ENCODE data around the gene SFRP5. TPM values are rescaled to one million over a fixed set of nuclear protein-coding genes. Genes with fewer than 3 reads are reported as not detected.

SFRP5 gene
- total RNA-seq, 1 donor from 2014 or later = 8.7 TPM

DNA sequence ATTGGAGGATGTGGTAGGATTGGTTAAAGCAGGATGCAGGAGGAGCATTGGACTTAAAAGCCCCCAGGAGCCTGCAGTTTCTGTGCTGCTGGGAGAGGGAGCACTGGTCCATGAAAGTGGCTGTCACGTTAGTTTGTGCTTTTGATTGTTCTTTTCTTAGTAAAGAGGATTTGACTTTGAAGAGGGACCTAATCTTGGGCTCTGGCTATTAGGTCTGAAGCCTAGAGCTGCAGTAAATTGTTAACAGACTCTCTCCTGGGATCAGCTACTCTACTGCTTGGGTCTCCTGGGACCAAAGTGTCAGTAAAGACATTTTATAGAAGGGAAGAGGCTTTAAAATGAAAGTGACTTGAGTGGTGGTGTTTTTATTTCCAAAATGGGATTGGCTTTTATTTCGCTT, 31.2 kb downstream of the SFRP5 start:
- intact Hi-C loops (cut with micrococcal nuclease) = no loop called here
- peaks cover 41% of the 10 kb centered on the region for H3K4me1 ChIP-seq
- TF ChIP-seq, protein P1, sequence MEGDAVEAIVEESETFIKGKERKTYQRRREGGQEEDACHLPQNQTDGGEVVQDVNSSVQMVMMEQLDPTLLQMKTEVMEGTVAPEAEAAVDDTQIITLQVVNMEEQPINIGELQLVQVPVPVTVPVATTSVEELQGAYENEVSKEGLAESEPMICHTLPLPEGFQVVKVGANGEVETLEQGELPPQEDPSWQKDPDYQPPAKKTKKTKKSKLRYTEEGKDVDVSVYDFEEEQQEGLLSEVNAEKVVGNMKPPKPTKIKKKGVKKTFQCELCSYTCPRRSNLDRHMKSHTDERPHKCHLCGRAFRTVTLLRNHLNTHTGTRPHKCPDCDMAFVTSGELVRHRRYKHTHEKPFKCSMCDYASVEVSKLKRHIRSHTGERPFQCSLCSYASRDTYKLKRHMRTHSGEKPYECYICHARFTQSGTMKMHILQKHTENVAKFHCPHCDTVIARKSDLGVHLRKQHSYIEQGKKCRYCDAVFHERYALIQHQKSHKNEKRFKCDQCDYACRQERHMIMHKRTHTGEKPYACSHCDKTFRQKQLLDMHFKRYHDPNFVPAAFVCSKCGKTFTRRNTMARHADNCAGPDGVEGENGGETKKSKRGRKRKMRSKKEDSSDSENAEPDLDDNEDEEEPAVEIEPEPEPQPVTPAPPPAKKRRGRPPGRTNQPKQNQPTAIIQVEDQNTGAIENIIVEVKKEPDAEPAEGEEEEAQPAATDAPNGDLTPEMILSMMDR (IDR thresholded peaks at IDR 0.05; ENCODE audit: borderline replicate concordance) = no peak
- no peak overlapping the region for H3K27ac ChIP-seq (replicated peaks)
- H3K4me3 ChIP-seq = no peak overlapping the region
- H3K27me3 ChIP-seq (ENCODE audit: low read depth) = no peaks in the 10 kb centered on the region
- no peak for DNase-seq
- no peaks in the 10 kb centered on the region for H3K9me3 ChIP-seq (replicated peaks)
- peaks cover 33% of the 10 kb centered on the region for H3K36me3 ChIP-seq

DNA sequence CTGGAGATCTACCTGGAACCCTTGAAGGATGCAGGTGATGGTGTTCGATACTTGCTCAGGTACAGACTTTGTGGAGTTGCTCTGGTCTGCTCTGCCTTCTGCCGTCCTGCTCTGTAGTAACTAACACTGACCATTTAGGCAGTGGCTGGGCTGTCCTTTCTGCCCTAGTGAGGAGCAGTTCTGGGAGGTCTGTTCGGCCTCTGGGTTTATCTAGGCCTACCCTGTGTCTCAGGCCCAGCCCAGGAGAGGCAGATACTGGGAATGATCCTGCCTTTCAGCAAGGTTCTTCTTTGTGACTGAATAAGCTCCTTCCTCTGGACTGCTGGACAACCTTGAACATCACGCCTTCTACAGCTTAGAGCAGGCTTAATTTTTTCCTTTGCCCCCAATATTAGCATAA, 33.2 kb downstream of the SFRP5 start:
- Histone ChIP-seq H3K4me3 (peak overlapping the region; percentile 92), H3K9me3 (replicated peaks) (no peaks in the 10 kb centered on the region), H3K27me3 (ENCODE audit: low read depth) (no peaks in the 10 kb centered on the region), H3K4me1 (peaks cover 33% of the 10 kb centered on the region), H3K27ac (replicated peaks) (no peak overlapping the region), H3K36me3 (peaks cover 16% of the 10 kb centered on the region)
- DNase-seq = no peak
- intact Hi-C loops (cut with micrococcal nuclease) = loop anchor here (10.0 kb wide), 1 partner anchor 54 kb away; the partner anchor contains the start of gene AVPI1
- TF ChIP-seq, protein P1 (IDR thresholded peaks at IDR 0.05; ENCODE audit: borderline replicate concordance) = no peak

DNA sequence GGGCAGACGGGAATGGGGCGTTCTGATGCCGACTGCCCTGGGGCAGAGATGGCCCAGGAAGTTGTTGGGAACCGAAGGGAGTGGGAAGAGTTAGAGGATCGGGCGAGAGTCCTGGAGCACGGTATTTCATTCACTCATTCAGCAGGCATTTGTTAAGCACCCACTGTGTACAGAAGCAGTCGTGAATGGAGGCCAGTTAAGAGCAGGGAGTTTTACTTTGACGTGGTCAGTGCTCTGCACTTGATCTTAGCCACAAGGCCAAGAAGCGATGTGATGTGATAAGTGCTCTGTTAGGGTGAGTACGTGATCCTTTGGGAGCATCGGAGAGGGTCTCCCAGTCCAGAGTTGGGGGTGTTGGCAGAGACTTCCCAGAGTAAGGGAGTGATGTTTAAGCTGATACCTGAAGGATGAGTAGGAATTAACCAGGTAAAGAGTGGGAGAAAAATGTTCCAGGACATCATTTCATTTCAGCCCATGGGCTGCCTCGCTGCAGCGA, 34.0 kb downstream of the SFRP5 start:
- Histone ChIP-seq H3K4me1 (peaks cover 25% of the 10 kb centered on the region), H3K27me3 (ENCODE audit: low read depth) (no peaks in the 10 kb centered on the region), H3K27ac (replicated peaks) (peak overlapping the region; percentile 88), H3K4me3 (peak overlapping the region; percentile 92), H3K36me3 (peaks cover 10% of the 10 kb centered on the region), H3K9me3 (replicated peaks) (no peaks in the 10 kb centered on the region)
- no peak for DNase-seq
- TF ChIP-seq, protein P1 (IDR thresholded peaks at IDR 0.05; ENCODE audit: borderline replicate concordance) = no peak
- intact Hi-C loops (cut with micrococcal nuclease) = loop anchor here (10.0 kb wide), 1 partner anchor 53 kb away; the partner anchor contains the start of gene AVPI1

DNA sequence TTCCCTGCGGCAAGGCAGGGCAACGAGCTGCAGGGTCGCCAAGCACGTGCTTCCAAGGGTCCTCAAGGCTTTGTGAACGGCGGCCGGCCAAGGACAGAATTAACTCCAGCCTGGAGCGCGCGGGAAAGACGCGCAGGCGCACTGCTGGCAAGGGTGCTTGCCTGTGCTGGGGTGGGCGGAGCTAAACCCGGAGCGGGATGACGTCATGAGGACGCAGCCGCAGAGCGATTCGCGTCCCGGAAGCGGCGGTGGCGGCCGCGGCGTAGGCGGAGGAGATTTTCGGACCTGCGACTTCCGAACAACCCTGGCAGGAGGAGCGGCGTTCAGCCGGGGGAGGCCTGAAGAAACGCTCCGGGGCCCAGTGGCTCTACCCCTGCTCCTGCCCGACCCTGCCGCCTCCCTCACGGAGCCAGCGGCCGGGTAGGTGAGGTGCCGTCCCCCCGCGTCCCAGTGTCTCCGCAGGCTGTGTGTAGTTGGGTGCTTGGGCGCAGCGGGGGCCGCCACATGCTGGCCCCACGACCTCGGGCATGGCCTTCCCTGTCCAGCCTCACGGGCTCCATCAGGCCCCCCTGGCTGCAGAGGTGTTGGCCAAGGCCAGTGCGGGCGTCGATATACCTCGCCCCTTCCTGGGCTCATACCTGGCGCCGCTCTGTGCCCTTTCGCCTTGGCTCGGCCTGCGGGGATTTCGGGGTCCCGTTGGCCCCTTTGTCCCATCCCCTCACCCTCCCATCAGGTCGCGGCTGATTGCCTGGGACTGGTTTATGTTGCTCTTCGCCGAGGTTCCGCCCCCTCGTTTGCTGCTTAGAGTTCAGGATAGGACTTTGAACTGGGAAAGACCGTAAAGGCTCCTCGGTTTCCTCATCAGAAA, 34.7 kb downstream of the SFRP5 start, which contains the start of gene ZFYVE27:
Gene ZFYVE27 (plus strand): TSS at position 227 of the 868 bp plus-strand sequence. CDS start 1,350 bp downstream, outside the sequence.
- Histone ChIP-seq H3K27ac (replicated peaks) (peak within 1 kb of the TSS; percentile 88), H3K4me1 (peaks cover 21% of the 10 kb centered on the region), H3K36me3 (peaks cover 10% of the 10 kb centered on the region), H3K4me3 (peak within 1 kb of the TSS; percentile 92), H3K27me3 (ENCODE audit: low read depth) (no peaks in the 10 kb centered on the region), H3K9me3 (replicated peaks) (no peaks in the 10 kb centered on the region)
- DNase-seq = peak; percentile 97
- TF ChIP-seq, protein P1 (IDR thresholded peaks at IDR 0.05; ENCODE audit: borderline replicate concordance) = peak; percentile 16
- intact Hi-C loops (cut with micrococcal nuclease) = loop anchor here (10.0 kb wide), 1 partner anchor 52 kb away; the partner anchor contains the start of gene AVPI1

DNA sequence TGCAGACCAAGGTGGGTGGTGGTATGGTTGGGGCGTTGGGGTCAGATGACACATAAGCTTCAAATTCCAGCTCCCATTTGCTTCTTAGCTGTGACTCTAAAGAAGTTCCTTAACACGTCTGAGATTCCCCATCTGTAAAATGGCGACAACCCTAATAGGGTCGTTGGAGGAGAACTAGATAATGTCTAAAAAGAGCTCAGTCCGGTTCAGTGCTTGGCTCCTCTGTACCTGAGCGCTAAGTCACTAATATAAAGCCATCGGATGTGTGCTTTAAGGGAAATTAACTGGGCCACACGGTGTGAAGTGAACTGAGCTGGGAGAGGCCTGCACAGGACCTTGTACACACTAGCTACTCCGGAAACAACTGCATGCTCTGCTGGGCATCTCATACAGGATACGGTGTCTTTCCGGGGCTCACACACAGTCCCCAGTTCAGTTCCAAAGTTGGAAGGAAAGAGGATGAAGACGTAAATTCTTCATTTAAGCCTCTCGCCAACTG, 35.3 kb downstream of the SFRP5 start:
- Histone ChIP-seq H3K4me1 (peaks cover 24% of the 10 kb centered on the region), H3K4me3 (peak overlapping the region; percentile 92), H3K36me3 (peaks cover 7% of the 10 kb centered on the region), H3K27me3 (ENCODE audit: low read depth) (no peaks in the 10 kb centered on the region), H3K27ac (replicated peaks) (peak overlapping the region; percentile 88), H3K9me3 (replicated peaks) (no peaks in the 10 kb centered on the region)
- intact Hi-C loops (cut with micrococcal nuclease) = loop anchor here (10.0 kb wide), 1 partner anchor 52 kb away; the partner anchor contains the start of gene AVPI1
- TF ChIP-seq, protein P1 (IDR thresholded peaks at IDR 0.05; ENCODE audit: borderline replicate concordance) = no peak
- no peak for DNase-seq
